GM20000 (cell line): ENCODE data around the gene ACP5.

Experiments used
- DNase-seq: peaks from one replicate; pipeline ENCODE4 v3.0.0; 2012; ENCODE audit warnings: low spot score
- TF ChIP-seq, protein P1 (sequence below): IDR thresholded peaks from 2 replicates; pipeline ENCODE4 v1.5.1; 2012; ENCODE audit warnings: mild to moderate bottlenecking, control low read depth; ENCODE audit errors: extremely low read depth, missing control alignments

The ACP5 gene

DNA sequence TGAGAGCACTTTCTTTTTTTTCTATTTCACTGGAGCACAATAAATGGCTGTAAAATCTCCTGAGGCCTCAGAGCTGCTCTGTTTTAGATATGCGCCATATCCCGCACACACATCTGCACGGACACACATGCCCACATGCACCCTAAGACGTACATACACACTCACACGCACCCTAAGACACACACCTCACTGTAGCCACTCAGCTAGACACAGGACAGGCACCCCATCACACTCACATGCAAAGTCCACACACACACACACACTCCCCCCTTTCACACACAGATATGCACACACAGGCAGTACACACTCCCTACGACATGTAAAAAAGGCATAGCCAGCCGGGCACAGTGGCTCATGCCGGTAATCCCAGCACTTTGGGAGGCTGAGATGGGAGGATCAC lies 27.2 kb downstream of the ACP5 start:
- TF ChIP-seq, protein P1, sequence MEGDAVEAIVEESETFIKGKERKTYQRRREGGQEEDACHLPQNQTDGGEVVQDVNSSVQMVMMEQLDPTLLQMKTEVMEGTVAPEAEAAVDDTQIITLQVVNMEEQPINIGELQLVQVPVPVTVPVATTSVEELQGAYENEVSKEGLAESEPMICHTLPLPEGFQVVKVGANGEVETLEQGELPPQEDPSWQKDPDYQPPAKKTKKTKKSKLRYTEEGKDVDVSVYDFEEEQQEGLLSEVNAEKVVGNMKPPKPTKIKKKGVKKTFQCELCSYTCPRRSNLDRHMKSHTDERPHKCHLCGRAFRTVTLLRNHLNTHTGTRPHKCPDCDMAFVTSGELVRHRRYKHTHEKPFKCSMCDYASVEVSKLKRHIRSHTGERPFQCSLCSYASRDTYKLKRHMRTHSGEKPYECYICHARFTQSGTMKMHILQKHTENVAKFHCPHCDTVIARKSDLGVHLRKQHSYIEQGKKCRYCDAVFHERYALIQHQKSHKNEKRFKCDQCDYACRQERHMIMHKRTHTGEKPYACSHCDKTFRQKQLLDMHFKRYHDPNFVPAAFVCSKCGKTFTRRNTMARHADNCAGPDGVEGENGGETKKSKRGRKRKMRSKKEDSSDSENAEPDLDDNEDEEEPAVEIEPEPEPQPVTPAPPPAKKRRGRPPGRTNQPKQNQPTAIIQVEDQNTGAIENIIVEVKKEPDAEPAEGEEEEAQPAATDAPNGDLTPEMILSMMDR: no peak
- no peak for DNase-seq

DNA sequence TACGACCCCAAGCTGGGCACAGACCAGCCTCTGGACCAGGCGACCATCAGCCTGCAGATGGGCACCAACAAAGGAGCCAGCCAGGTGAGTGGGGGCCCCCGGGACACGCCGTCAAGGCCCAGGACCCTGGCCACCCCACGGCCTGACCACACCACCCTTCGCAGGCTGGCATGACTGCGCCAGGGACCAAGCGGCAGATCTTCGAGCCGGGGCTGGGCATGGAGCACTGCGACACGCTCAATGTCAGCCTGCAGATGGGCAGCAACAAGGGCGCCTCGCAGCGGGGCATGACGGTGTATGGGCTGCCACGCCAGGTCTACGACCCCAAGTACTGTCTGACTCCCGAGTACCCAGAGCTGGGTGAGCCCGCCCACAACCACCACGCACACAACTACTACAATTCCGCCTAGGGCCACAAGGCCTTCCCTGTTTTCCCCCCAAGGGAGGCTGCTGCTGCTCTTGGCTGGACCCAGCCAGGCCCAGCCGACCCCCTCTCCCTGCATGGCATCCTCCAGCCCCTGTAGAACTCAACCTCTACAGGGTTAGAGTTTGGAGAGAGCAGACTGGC lies 28.0 kb downstream of the ACP5 start:
- DNase-seq: peak; percentile 3
- TF ChIP-seq, protein P1: no peak

DNA sequence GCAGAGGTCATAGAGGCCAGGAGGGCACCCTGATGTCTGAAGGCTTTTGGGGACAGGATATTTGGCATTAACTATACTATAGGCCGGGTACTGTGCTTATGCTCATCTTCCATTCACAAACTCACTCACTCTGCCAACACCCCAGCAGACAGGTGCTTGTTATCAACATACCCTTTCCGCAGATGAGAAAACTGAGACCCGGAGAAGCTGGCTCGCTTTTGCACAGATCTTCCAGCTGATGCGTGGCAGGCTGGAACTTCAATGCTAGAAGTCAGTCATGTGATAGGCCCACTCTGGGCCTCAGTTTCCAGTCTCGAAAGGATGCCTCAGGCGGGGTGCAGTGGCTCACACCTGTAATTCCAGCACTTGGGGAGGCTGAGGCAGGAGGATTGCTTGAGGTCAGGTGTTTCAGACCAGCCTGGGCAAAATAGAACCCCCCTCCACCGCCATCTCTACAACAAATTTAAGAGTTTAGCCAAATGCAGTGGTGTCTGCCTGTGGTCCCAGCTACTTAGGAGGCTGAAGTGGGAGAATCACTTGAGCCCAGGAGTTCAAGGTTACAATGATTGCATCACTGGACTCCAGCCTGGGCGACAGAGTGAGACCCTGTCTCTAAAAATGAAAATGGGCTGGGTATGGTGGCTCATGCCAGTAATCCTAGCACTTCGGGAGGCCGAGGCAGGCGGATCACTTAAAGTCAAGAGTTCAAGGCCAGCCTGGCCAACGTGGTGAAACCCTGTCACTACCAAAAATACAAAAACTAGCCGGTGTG lies 29.3 kb downstream of the ACP5 start:
- peak; percentile 16 for DNase-seq
- TF ChIP-seq, protein P1: peak; percentile 1

DNA sequence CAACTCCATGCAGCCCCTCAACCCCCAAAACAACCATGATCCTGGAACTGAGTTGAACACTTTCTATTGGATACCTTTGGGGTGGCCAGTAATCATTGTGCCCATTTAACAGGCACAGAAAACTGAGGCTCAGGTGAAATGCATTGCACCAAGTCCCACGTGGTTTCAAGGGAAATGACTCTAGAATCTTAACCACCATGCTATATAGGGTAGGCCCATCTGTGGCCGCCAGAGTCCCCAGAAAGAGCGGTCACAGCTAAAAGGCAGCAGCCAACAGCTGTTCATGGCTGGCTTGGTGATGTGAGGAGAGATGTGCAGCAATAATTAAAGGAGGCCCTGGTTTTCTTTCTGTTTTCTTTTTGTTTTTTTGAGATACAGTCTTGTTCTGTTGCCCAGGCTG lies 36.2 kb downstream of the ACP5 start:
- TF ChIP-seq, protein P1: no peak
- DNase-seq: peak; percentile 56

DNA sequence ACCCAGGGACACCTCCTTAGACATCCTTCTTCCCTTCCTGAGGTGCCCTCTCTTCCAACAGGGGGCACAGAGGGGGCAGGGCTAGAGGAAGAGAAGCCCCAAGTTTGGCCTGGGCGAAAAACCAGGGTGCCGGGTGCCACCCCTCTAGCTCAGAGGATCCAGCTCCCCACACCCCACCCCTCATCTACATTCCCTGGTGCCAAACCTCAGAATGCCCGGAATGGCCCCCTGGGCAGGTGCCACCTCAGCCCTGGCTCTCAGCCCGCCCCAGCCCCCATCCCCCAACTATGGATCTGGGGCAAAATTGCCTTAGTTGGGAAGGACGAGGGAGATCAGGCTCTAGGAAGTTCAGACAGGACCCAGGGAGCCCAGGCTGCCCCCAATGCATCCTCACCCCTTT lies 36.8 kb downstream of the ACP5 start:
- DNase-seq: no peak
- TF ChIP-seq, protein P1: no peak

DNA sequence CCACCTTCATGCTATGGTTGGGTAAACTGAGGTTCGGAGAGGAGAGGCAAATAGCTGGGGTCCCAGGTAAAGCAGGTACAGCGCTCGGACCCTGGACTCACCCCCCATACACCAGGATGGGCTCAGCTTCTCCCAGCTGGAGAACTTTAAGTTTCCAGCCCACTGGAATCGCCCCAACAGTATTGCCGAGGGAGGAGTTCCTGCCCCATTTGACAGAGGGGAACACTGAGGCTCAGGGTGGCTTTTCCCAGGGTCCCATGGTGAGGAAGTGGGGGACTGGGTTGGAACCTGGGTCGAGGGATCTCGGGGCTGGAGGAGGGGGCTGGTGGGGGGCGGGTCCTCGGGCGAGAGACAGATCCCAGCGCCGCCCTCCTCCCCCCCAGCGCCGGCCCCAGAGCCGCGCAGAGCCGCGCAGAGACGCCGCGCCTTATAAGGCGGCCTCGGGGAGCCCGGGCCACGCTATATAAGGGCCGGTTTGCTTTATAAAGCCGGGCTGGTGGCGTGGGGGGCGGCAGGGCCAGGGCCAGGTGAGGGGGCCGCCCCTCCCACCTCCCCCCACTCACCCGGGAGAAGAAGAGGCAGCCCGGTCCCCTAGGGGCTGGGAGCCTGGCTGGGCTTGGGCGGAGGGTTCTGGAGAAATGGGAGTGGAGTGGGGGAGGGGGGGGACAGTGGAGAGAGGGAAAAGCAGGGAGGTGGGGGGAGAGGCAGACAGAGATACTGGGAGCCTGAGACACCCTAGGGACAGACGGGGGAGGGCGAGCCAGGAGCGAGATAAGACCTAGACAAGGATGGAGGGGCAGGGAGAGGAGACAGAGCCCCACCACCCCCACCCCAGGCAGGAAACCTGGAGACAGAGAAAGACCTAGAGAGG lies 37.7 kb downstream of the ACP5 start:
- DNase-seq: no peak
- TF ChIP-seq, protein P1: no peak
